Ecto neural progenitor cell (in vitro differentiated cells): ENCODE results near the gene SPTBN1.

Source experiments
- DNase-seq: peaks from one replicate; pipeline ENCODE4 v3.0.0-alpha.2; 2018; ENCODE audit warnings: low spot score

SPTBN1 gene

DNA sequence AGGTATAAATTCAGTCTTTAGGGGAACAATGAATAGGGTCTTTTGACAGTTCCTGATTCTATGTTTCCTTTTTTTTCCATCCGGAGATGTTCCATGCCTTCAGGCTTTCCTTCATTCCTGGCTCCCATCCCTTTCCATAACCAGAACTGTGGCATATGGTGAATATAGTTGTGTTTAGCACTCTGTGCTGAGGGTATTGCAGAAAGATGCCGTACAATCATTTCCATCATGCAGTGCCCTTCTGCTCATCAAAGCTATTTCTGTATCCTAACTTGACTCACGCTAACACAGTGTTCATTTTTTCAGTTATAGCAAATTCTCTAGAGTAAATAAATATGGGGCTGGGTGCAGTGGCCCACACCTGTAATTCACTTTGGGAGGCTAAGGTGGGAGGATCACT lies 135.4 kb downstream of the SPTBN1 start:
- no peak for DNase-seq

DNA sequence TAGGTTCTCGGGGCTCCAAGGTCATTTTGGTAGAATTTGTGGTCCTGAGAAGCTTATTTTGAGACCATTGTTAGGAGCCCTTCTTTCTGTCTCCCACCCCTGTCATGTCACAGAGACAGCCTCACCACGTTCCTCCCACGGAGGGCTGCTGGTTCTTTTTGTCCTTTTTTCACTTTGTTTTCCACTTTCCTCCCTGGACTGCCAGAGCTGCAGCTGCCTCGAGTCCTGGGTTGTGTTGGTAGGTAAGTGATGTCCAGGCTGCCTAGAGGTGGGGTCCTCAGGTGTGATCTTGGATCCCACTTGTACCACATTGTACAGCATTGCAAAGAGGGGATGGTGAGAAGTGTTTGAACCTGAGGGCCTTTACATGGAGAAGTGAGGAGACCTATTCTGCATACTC lies 137.1 kb downstream of the SPTBN1 start:
- DNase-seq: no peak

GRCh38 chr2:54594048-54594447 lies 137.9 kb downstream of the SPTBN1 start:
- no peak for DNase-seq

DNA sequence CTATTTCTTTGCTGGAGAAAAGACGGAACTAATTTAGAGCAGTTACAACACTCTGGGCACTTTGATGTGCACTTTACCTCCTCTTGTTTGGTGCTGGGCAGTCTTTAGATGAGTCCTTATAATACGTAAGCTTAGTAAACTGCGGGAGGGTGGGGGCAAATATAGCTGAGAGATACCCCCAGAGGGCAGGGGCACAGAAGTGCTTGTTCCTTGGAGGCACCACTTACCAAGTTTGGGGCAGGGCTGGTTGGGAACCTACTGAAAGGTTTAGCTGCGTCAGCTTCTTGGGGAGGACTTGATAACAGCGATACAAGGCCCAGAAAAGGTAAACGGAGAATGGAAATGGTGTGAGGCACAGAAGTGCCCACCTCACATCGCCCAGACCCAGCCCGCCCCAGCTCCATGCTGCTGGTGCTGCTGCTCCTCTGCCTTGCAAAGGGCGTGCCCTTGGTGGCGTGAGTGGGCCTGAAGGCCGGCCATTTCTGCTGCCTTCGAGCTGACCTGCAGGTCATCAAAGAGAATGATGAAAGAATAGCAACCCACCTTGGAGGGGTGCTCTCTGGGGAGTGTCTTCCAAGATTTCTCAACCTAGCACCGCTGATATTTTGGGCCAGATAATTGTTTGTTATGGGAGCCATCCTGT lies 139.2 kb downstream of the SPTBN1 start:
- no peak for DNase-seq

GRCh38 chr2:54595999-54596902 lies 140.1 kb downstream of the SPTBN1 start:
- DNase-seq: no peak

DNA sequence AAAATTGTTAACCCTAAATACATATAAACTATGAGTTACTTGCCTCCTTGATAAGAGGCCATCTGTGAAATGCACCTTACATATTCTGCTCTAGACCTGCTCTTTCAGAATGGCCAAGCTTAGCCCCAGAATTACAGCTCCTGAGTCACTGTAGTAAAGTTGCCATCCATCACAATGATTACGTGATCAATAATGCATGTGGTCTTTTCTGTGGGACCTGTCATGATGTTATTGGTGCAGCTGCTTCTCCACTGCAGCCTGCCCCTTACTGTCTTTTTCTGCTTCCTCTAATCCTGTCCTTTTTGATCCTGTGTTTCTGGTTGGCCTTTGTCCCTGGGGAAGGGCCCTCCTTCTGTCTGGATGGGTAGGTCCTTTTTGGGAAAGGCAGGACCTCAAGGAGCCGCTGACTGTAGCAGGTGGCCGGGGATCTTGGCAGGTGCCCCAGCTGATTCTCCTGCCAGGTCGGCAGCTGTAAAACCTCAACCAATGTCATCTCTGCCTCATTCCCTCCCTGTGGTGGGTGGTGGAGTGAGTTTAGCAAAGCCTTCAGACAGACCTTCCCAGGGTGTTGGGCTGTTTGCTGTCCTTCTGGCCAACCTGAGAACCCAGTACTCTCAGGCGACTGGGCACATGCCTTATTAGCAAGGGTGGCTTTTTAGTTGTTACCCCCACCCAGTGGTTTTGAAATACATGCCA lies 141.2 kb downstream of the SPTBN1 start:
- no peak for DNase-seq

DNA sequence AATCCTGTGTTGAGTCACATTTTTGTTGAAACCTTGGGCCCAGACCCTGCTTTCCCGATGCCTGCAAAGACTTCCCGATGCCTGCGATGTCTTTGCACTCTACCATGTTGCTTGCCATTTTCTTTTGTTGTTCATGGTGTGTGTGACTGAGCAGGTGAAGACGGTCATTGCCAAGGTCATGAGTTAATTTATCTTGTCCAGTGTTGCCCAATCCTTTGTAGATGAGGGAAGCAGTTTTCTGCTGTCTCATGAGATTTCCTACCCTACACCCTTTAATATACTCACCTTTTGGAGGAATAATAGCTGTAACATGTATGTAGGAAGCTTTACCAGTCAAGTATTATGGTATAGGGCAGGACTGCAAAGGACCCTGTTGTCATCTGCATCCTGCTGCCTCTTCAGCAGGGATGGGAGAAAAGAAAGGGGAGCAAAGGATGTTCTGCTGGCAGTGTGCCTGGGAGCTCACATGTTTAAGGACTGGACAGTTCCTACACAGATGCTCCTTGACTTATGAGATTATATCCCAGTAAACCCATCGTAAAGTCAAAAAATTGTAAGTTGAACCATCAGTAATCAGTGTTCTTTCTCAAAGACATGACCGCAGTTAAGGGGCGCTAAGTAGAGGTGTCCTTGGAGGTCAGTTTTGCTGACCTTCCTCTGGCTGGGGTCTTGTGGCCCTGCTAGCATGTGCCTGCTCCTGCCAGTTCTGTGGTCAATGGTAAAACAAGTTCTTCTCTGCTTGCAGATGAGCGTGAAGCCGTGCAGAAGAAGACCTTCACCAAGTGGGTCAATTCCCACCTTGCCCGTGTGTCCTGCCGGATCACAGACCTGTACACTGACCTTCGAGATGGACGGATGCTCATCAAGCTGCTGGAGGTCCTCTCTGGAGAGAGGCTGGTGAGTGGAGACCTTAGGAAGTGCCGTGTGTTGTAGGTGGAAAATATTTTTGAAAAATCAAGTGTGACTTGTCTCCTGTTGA lies 142.5 kb downstream of the SPTBN1 start:
- DNase-seq: no peak

GRCh38 chr2:54599326-54599710 lies 143.2 kb downstream of the SPTBN1 start:
- DNase-seq: no peak

DNA sequence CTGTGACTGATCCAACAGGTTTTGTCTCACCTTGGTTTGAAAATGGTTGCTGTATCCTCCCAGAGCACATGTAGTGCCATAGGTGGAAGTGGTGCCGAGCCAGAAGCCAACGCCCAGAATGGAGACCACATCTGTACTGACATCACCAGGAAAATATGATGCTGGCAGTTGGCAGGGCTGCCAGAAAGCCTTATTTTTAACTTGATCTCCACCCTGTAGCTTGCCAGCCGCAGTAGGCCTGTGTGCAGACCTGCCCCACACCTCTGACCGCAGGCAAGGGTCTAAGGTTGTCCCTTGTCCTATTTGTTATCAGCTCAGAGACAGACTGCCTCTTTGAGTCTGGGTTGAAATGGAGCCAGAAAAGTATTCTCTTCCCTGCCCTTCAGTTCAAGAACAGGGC lies 143.8 kb downstream of the SPTBN1 start:
- no peak for DNase-seq

DNA sequence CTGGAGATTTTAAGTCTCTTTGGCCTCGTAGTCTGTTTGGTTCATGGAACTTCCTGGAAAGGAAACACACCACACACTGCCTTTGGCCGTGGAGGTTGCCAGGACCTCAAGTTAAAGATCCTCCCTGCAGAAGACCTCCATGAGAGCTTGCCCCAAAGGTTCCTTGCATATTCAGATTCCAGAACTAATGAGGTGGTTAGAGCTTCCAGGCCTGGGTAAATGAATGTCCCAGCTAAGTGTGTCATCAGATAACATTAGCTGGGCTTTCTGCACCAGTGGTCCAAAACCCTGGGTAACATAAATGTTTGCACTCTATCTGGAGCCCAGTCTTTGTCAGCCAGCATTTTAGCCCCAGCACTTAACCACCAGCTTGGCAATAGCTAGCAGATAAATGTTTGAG lies 145.2 kb downstream of the SPTBN1 start:
- no peak for DNase-seq

DNA sequence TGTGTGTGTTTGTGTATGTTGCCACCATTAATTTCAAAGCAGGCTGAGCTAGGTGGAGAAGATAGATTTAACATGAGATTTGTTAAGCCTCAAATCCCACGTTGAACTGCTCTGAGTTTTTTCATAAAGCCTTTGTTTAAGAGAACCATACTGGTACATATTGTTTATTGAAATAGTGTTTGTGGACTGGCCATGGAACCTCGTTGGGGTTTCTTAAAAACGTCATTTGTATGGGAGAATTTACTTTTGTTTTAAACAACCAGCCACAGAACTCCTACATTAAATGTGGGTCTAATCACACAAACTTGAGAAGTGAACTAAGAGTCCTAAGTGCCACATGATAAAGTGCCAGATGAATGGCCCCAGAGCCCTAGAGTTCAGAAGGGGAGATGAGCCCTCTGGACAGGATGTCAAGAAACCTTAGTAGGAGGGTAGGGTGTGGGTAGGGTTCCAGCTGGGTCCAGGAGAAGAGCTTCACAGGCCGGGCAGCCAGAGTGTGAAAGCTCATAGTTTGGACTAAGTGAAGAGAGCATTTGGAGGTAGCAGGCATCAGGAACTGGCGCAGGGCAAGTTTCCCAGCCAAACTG lies 146.7 kb downstream of the SPTBN1 start:
- no peak for DNase-seq

GRCh38 chr2:54603357-54603756 lies 147.2 kb downstream of the SPTBN1 start:
- no peak for DNase-seq

- DNase-seq: no peak
These were observed 147.7 kb downstream of the SPTBN1 start for GRCh38 chr2:54603796-54604195.

DNA sequence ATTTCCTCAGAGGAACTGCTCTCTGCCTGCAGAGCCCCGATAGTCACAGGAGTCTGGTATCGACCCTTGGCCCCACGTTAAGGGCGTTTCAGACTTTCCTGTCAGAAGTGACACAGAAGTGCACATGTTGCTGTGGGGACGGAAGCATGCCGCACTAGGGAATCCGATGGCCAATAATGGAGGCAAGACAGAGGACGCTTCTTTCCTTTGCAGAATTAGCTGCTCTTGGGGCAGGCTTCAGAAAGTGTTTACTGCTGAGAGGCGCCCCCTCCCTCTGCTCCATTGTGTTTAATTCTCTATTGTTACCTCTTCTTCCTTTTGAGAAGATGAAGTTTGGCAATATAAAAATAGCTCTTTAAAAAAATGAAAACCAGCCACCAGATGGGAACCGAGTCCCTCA lies 148.7 kb downstream of the SPTBN1 start:
- no peak for DNase-seq

- DNase-seq: no peak
These were observed 149.7 kb downstream of the SPTBN1 start for GRCh38 chr2:54605836-54606235.

GRCh38 chr2:54606393-54606958 lies 150.3 kb downstream of the SPTBN1 start:
- no peak for DNase-seq

DNA sequence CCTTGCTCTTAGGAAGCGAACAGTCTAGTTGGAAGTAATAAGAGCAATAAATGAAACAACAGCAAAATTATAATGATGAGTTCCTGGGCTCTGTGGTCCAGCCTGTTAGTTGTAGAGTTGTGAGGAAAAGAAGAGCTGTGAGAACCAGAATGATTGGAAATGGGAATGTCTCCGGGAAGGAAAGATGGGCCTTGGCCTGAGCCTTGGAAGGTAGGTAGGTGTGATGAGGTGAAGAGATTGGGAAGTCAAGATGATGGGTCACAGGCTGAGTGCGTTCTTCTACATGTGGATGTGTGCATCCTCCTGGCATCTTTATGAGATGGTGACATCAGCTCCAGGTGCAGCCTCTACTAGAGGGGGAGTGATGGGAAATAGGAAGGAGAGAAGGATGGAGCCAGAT lies 152.1 kb downstream of the SPTBN1 start:
- DNase-seq: no peak

DNA sequence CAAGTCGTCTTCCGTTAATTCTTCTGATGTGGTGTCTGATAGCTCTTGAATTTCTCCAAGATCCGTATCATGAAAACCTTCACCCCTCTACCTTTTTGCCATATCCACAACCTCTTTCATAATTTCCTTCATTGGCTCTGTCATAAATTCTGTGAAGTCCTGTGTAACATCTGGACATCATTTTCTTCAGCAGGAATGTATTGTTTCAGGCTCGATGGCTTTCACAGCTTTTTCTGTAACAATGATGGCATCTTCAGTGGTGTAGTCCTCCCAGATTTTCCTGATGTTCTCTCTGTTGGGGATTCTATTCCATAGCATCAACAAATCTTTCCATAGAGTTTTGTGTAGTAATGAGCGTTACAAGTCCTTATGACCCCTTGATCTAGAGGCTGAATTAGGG lies 153.1 kb downstream of the SPTBN1 start:
- no peak for DNase-seq

DNA sequence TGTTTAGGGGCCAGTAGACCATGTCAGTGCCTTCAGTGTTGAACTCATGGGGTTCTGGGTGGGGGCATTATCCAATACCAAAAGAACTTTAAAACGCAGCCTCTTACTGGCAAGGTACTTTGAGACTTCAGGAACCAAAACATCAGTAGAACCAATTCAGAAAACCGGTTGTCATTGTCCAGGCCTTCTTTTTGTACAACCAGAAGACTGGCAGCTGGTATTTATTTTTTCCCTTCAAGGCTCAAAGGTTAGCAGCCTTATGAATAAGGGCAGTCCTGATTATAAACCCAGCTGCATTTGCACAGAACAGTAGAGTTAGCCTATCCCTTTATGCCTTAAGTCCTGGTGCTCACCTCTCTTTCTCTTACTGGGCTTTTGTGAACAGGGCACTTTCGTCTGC lies 153.5 kb downstream of the SPTBN1 start:
- no peak for DNase-seq

GRCh38 chr2:54610700-54611099 lies 154.6 kb downstream of the SPTBN1 start:
- no peak for DNase-seq
